SU-DHL-6 (cell line): Measurements from ENCODE around the gene VWF.
A peak's percentile ranks its signal among the peaks of the same experiment; 100 is the strongest.

Experiments used
- H2AFZ ChIP-seq: fragments of 200-600 bp; sonication (generic); 2 replicates; pipeline ENCODE4 v1.6.1; 2014; ENCODE audit warnings: low read depth, mild to moderate bottlenecking, moderate library complexity, mixed read lengths, antibody characterized with exemption, low read length; ENCODE audit not compliant: severe bottlenecking
- H3F3A ChIP-seq: fragments of 200-600 bp; shearing (Covaris generic); 2 replicates; pipeline ENCODE4 v1.6.0; 2016; ENCODE audit warnings: antibody characterized with exemption, mild to moderate bottlenecking; ENCODE audit not compliant: insufficient read depth
- H3K27ac ChIP-seq: fragments of 200-600 bp; sonication (generic); 2 replicates; pipeline ENCODE4 v1.5.1; 2016; ENCODE audit warnings: low read depth, mild to moderate bottlenecking, low read length, moderate library complexity, mixed read lengths
- H3K27me3 ChIP-seq: fragments of 200-600 bp; sonication (generic), shearing (Covaris generic); 2 replicates; pipeline ENCODE4 v1.6.0; 2014; ENCODE audit warnings: mild to moderate bottlenecking, low read length
- H3K36me3 ChIP-seq: fragments of 200-600 bp; sonication (generic); 2 replicates; pipeline ENCODE4 v1.6.1; 2014; ENCODE audit warnings: mild to moderate bottlenecking, low read length, mixed read lengths
- H3K4me2 ChIP-seq: fragments of 300-600, 200-600 bp; shearing (Covaris generic), sonication (generic); 2 replicates; pipeline ENCODE4 v1.6.0; 2014; ENCODE audit warnings: low read length, low read depth, mild to moderate bottlenecking; ENCODE audit not compliant: poor library complexity, severe bottlenecking
- H3K4me3 ChIP-seq: fragments of 200-600 bp; sonication (generic); 2 replicates; pipeline ENCODE4 v1.5.1; 2014; ENCODE audit warnings: antibody characterized with exemption, low read length, mild to moderate bottlenecking, mixed read lengths; ENCODE audit not compliant: insufficient read depth, poor library complexity, severe bottlenecking
- H3K79me2 ChIP-seq: fragments of 200-600 bp; sonication (generic); 2 replicates; pipeline ENCODE4 v1.6.1; 2014; ENCODE audit warnings: mild to moderate bottlenecking, low read length, moderate library complexity; ENCODE audit not compliant: insufficient read depth
- H3K9ac ChIP-seq: fragments of 200-600 bp; sonication (generic); 2 replicates; pipeline ENCODE4 v1.7.0; 2014; ENCODE audit warnings: mild to moderate bottlenecking, low read length
- H3K9me2 ChIP-seq: fragments of 200-600 bp; sonication (generic); replicated peaks from 2 replicates; pipeline ENCODE4 v1.6.1; 2014; ENCODE audit warnings: low read length; ENCODE audit not compliant: insufficient read depth
- H3K9me3 ChIP-seq: fragments of 200-600 bp; sonication (generic); 2 replicates; pipeline ENCODE4 v1.6.1; 2014; ENCODE audit warnings: low read length, mixed read lengths; ENCODE audit not compliant: insufficient read depth
- H4K20me1 ChIP-seq: fragments of 200-600 bp; sonication (generic); 2 replicates; pipeline ENCODE4 v1.6.1; 2014; ENCODE audit warnings: low read depth, mild to moderate bottlenecking, antibody characterized with exemption, low read length, moderate library complexity, mixed read lengths
- EZH2phosphoT487 ChIP-seq: fragments of 200-600 bp; sonication (generic), shearing (Covaris generic); conservative IDR thresholded peaks from 2 replicates; pipeline ENCODE4 v1.6.1; 2018; ENCODE audit warnings: mild to moderate bottlenecking, antibody characterized with exemption, low read length, moderate library complexity, mixed read lengths
- TF ChIP-seq, protein P1 (sequence below): fragments of 200-600 bp; sonication (generic); IDR thresholded peaks from one replicate; pipeline ENCODE4 v1.5.1; 2017; ENCODE audit warnings: antibody characterized with exemption, mild to moderate bottlenecking, low read length, moderate library complexity; ENCODE audit not compliant: insufficient read depth, poor library complexity, severe bottlenecking

The VWF gene

DNA sequence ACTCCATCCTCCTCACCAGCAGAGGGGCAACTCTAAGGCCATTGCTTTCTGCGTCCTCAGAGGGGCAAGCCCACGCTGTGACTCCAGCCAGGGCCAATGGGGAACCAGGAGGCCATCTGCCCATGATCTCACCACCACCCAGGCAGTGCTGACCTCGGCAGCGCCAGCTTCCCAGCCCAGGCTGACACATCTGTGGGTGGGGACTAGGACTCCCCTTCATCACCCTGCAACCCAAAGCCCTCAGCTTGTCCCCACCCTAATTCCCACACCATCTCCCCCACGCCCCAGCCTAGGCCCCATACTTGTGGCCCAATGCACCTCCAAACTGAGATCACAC lies 58.6 kb downstream of the VWF start:
- H3K4me3 ChIP-seq = no peak overlapping the region
- H3K9me3 ChIP-seq = no peaks in the 10 kb centered on the region
- H3K9ac ChIP-seq = no peak overlapping the region
- H4K20me1 ChIP-seq = no peaks in the 10 kb centered on the region
- no peak for TF ChIP-seq EZH2phosphoT487
- TF ChIP-seq, protein P1, sequence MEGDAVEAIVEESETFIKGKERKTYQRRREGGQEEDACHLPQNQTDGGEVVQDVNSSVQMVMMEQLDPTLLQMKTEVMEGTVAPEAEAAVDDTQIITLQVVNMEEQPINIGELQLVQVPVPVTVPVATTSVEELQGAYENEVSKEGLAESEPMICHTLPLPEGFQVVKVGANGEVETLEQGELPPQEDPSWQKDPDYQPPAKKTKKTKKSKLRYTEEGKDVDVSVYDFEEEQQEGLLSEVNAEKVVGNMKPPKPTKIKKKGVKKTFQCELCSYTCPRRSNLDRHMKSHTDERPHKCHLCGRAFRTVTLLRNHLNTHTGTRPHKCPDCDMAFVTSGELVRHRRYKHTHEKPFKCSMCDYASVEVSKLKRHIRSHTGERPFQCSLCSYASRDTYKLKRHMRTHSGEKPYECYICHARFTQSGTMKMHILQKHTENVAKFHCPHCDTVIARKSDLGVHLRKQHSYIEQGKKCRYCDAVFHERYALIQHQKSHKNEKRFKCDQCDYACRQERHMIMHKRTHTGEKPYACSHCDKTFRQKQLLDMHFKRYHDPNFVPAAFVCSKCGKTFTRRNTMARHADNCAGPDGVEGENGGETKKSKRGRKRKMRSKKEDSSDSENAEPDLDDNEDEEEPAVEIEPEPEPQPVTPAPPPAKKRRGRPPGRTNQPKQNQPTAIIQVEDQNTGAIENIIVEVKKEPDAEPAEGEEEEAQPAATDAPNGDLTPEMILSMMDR = no peak
- no peaks in the 10 kb centered on the region for H3K9me2 ChIP-seq
- H3F3A ChIP-seq = no peaks in the 10 kb centered on the region
- H3K27me3 ChIP-seq = no peaks in the 10 kb centered on the region
- no peak overlapping the region for H2AFZ ChIP-seq
- no peak overlapping the region for H3K4me2 ChIP-seq
- no peak overlapping the region for H3K27ac ChIP-seq
- H3K79me2 ChIP-seq = no peaks in the 10 kb centered on the region
- no peaks in the 10 kb centered on the region for H3K36me3 ChIP-seq

DNA sequence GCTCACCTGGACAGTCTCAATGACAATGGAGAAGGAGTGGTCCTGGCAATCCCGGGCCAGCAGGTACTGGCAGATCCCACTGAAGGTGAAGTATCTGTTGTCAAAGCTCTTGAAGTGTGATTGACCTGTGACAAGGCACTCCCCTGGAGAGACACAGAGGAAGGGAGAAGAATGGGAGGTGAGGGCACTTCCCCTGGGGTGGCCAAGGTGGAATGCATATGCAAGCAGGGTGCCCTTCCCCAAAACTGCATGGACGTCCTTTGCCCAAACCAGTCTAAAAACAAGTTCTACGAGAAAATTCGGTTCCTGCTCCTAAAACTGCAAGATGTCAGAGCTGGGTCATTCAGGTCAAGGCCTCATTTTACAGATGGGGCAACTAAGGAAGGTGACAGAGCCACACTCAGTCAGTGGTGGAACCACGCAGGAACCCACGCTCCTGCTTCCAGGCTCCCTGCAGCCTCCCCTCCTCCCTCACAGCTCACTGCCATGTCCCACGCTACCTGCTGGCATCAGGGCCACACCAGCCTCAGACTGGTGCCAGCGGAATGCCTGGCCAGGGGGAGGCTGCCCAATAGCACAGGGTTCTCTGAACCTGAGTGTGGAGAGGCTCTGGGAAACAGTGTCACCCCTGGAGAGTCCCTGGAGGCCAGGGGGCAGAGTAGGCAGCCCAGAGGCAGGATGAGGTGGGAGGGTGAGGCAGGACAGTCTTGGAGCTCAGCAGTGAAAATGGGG lies 59.2 kb downstream of the VWF start:
- Histone ChIP-seq H3F3A (no peaks in the 10 kb centered on the region), H3K9me2 (no peaks in the 10 kb centered on the region), H4K20me1 (no peaks in the 10 kb centered on the region), H3K79me2 (no peaks in the 10 kb centered on the region), H3K9me3 (no peaks in the 10 kb centered on the region), H3K27ac (no peak overlapping the region), H3K4me2 (no peak overlapping the region), H3K9ac (no peak overlapping the region), H3K36me3 (no peaks in the 10 kb centered on the region), H3K27me3 (no peaks in the 10 kb centered on the region), H2AFZ (no peak overlapping the region), H3K4me3 (no peak overlapping the region)
- TF ChIP-seq, protein P1 = no peak

DNA sequence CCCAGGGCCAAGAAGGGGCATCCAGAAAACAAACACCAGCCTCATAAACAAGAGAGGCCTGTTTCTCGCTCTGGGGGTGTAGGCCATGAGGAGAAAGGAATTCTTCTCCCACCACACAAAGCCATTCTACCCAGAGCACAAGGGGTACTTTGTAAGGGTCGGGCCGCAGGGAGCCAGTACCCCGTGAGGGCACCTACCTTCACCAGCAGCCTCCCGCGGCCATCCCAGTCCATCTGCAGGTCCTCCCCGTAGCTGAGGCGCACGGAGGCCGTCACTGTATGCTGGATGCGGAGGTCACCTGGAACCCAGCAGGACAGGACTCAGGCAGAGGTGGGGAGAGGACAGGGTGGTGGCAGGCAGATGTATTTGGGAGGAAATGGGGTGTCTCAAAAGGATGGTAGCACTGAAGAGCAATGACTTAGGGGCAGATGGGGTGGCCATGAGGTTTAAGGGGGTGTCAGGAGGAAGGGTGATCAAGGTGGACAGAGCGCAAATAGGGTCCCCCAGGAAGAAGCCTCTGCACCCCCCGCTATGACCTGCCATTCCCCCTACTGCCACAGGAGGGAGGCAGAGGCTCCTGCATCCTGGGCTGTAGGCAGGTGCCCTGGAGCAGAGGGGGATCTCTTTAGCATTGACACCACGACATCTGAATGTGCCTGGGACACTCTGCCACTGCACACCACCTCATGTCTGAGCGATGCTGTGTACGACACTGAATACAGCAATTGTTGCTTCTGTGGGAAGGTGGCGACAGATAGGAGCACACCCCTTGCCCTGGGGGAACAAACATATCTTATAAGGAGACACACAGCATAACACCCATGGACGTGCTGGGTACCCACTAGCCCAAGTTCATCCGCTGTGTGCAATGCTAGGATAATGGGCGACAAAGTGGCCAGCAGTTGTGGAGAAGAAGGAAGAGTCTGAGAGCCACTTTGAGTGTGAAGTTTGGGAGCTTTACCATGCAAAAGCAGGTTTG lies 61.4 kb downstream of the VWF start:
- Histone ChIP-seq H3K4me3 (no peak overlapping the region), H4K20me1 (no peaks in the 10 kb centered on the region), H3F3A (no peaks in the 10 kb centered on the region), H3K9ac (no peak overlapping the region), H3K27ac (no peak overlapping the region), H3K36me3 (no peaks in the 10 kb centered on the region), H2AFZ (no peak overlapping the region), H3K9me3 (no peaks in the 10 kb centered on the region), H3K27me3 (no peaks in the 10 kb centered on the region), H3K9me2 (no peaks in the 10 kb centered on the region), H3K4me2 (no peak overlapping the region), H3K79me2 (no peaks in the 10 kb centered on the region)
- no peak for TF ChIP-seq EZH2phosphoT487
- TF ChIP-seq, protein P1 = peak; percentile 32
